GM23338 (cell line): Measurements from ENCODE around the gene MRPS27. TPM values are rescaled to one million over a fixed set of nuclear protein-coding genes. Genes with fewer than 3 reads are reported as not detected.
A peak's percentile ranks its signal among the peaks of the same experiment; 100 is the strongest.

Experiments
- ATAC-seq: fragments of 200-7000 bp; cut with Tn5 transposase; 3 replicates; pipeline ENCODE4 v1.9.1; 2020
- DNase-seq: peaks from one replicate; pipeline ENCODE4 v3.0.0-alpha.2; 2015; ENCODE audit warnings: low spot score
- H2AFZ ChIP-seq: fragments of 200-600 bp; sonication (generic); 2 replicates; pipeline ENCODE4 v1.8.0; 2016; ENCODE audit warnings: antibody characterized with exemption, mild to moderate bottlenecking, moderate library complexity
- H3F3A ChIP-seq: fragments of 200-600 bp; sonication (generic); replicated peaks from 2 replicates; pipeline ENCODE4 v1.8.0; 2017; ENCODE audit warnings: antibody characterized with exemption, mixed run types, low read depth
- H3K27ac ChIP-seq: fragments of 200-600 bp; sonication (generic); 2 replicates; pipeline ENCODE4 v1.6.1; 2016; ENCODE audit warnings: low read depth
- H3K27me3 ChIP-seq: fragments of 200-600 bp; sonication (generic); 2 replicates; pipeline ENCODE4 v1.8.0; 2016; ENCODE audit warnings: mild to moderate bottlenecking, mixed run types, moderate library complexity; ENCODE audit not compliant: insufficient read depth
- H3K36me3 ChIP-seq: fragments of 200-600 bp; sonication (generic); 2 replicates; pipeline ENCODE4 v1.8.0; 2016; ENCODE audit warnings: mild to moderate bottlenecking; ENCODE audit not compliant: insufficient read depth
- H3K4me1 ChIP-seq: fragments of 200-600 bp; sonication (generic); 2 replicates; pipeline ENCODE4 v1.8.0; 2016; ENCODE audit warnings: mild to moderate bottlenecking, moderate library complexity; ENCODE audit not compliant: insufficient read depth
- H3K4me2 ChIP-seq: fragments of 200-600 bp; sonication (generic); 2 replicates; pipeline ENCODE4 v1.7.1; 2017; ENCODE audit warnings: mixed run types
- H3K4me3 ChIP-seq: fragments of 200-600 bp; sonication (generic); 2 replicates; pipeline ENCODE4 v1.6.1; 2016; ENCODE audit warnings: mixed run types
- H3K79me2 ChIP-seq: fragments of 200-600 bp; sonication (generic); replicated peaks from 2 replicates; pipeline ENCODE4 v1.8.0; 2017; ENCODE audit warnings: mild to moderate bottlenecking; ENCODE audit not compliant: insufficient read depth
- H3K9me2 ChIP-seq: fragments of 200-600 bp; sonication (generic); 2 replicates; pipeline ENCODE4 v1.8.0; 2017; ENCODE audit not compliant: insufficient read depth
- H4K20me1 ChIP-seq: fragments of 200-600 bp; sonication (generic); replicated peaks from 2 replicates; pipeline ENCODE4 v1.8.0; 2017; ENCODE audit warnings: mild to moderate bottlenecking; ENCODE audit not compliant: insufficient read depth
- H3K27ac Mint-ChIP-seq: 2 replicates; pipeline ENCODE4 v1.8.0; 2020; ENCODE audit warnings: inconsistent platforms, mild to moderate bottlenecking, moderate library complexity, mixed read lengths
- H3K27me3 Mint-ChIP-seq: 3 replicates; pipeline ENCODE4 v1.8.0; 2022; ENCODE audit warnings: low read depth, mild to moderate bottlenecking, moderate library complexity, mixed read lengths, inconsistent platforms; ENCODE audit not compliant: insufficient read depth, poor library complexity
- H3K36me3 Mint-ChIP-seq: 3 replicates; pipeline ENCODE4 v1.8.0; 2021; ENCODE audit warnings: low read depth, mild to moderate bottlenecking, inconsistent platforms, moderate library complexity, mixed read lengths
- H3K4me1 Mint-ChIP-seq: 3 replicates; pipeline ENCODE4 v1.8.0; 2020; ENCODE audit warnings: mild to moderate bottlenecking, inconsistent platforms, mixed read lengths
- H3K4me3 Mint-ChIP-seq: 3 replicates; pipeline ENCODE4 v1.8.0; 2021; ENCODE audit warnings: moderate library complexity, mild to moderate bottlenecking, inconsistent platforms, mixed read lengths
- H3K9me3 Mint-ChIP-seq: 3 replicates; pipeline ENCODE4 v1.8.0; 2020; ENCODE audit warnings: moderate library complexity, mild to moderate bottlenecking, inconsistent platforms, mixed read lengths
- EZH2 ChIP-seq: fragments of 200-600 bp; sonication (generic); IDR thresholded peaks from one replicate; pipeline ENCODE4 v1.8.0; 2017; ENCODE audit warnings: antibody characterized with exemption, mild to moderate bottlenecking, low read depth; ENCODE audit not compliant: unreplicated experiment
- JUNB ChIP-seq: IDR thresholded peaks from one replicate; pipeline ENCODE4 v1.6.1; 2016; ENCODE audit warnings: antibody characterized with exemption; ENCODE audit not compliant: unreplicated experiment
- POLR2AphosphoS5 ChIP-seq: IDR thresholded peaks from 2 replicates; pipeline ENCODE4 v1.6.1; 2016; ENCODE audit warnings: antibody characterized with exemption, low read depth
- STAT1 ChIP-seq: IDR thresholded peaks from one replicate; pipeline ENCODE4 v1.6.1; 2016; ENCODE audit warnings: antibody characterized with exemption; ENCODE audit not compliant: unreplicated experiment
- ZNF331 ChIP-seq: fragments of 250-450 bp; sonication (Bioruptor Pico); IDR thresholded peaks from 2 replicates; pipeline ENCODE4 v1.5.0; 2020; ENCODE audit warnings: low read depth, mild to moderate bottlenecking, moderate library complexity
- polyA plus RNA-seq: library from polyadenylated mRNA; unstranded; fragments of >200 nt; fragmentation: Nextera tagmentation; extraction: Ambion mirVana; gene quantifications from 2 replicates; pipeline ENCODE4 v1.2.1, GENCODE V29; 2016
- total RNA-seq: library from RNA; depleted of rRNA; stranded (reverse); fragments of >200 nt; shearing (Covaris generic); gene quantifications from 2 replicates; pipeline ENCODE4 v1.2.3, GENCODE V29; 2014
- TF ChIP-seq, protein P1 (sequence below): IDR thresholded peaks from one replicate; pipeline ENCODE4 v1.6.1; 2018; ENCODE audit warnings: antibody characterized with exemption; ENCODE audit not compliant: unreplicated experiment
- TF ChIP-seq, protein P2 (sequence below): fragments of 250-450 bp; sonication (Bioruptor Pico); IDR thresholded peaks from 2 replicates; pipeline ENCODE4 v1.5.0; 2020; ENCODE audit warnings: mild to moderate bottlenecking, moderate library complexity
- TF ChIP-seq, protein P3 (sequence below), 2 experiments: fragments of 200-600 bp in 1 of 2; sonication (generic) in 1 of 2; conservative IDR thresholded peaks; 2 replicates each; pipeline versions ENCODE4 v1.5.1 to v1.6.1; 2016 to 2017; ENCODE audit warnings: antibody characterized with exemption in 2 of 2, low read depth in 2 of 2, mild to moderate bottlenecking in 2 of 2, moderate library complexity in 1 of 2

Gene MRPS27
- total and polyA plus RNA-seq, 2 experiments from 2014 or later, result 53.2 to 141 TPM

DNA sequence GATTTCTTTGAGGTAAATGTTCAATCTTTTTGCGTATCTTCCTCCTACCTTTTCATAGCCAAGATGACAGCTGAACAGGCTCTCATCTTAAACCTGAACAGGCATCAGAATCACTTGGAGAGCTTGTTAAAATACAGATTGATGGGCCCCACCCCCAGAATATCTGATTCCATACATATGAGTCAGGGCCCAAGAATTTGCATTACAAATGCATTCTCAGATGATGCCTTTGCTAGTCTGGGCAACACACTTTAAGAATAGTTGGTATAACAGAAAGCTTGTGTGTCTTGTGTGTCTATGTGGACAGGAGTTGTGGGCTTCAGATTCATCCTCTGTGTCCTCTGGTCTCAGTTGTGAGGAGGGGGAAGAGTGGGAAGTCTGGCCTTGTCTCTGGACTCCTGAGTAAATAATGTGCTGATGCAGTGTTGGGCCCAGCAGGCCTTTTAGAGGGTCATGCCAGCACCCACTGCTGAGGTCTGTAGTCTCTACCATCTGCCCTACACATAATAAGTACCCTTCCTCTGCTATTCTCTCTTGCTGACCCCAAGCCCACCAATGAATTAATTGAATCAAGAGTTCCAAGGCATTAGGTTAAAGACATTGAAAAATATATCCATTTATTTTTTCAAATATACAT lies 43.2 kb upstream of the MRPS27 start:
- peaks cover 31% of the 10 kb centered on the region for H3K36me3 Mint-ChIP-seq
- ATAC-seq (peak; percentile 44; the same call in 2 of the 3 replicates), DNase-seq (peak; percentile 72)
- H3K4me1 ChIP-seq, result peaks cover 14% of the 10 kb centered on the region
- 0 out of 2 replicates have a peak, but pooled peaks cover 5% of the 10 kb centered on the region for H3K36me3 ChIP-seq
- H3K4me3 Mint-ChIP-seq, result no peak overlapping the region; the same call in 2 of the 3 replicates
- H3K9me2 ChIP-seq, result peaks cover 7% of the 10 kb centered on the region; the same call in 1 of the 2 replicates
- H3K27me3 ChIP-seq, result no peaks in the 10 kb centered on the region
- no peak overlapping the region for H3K27ac ChIP-seq
- peaks cover 28% of the 10 kb centered on the region for H3K4me1 Mint-ChIP-seq
- no peak overlapping the region for H2AFZ ChIP-seq
- H4K20me1 ChIP-seq, result no peaks in the 10 kb centered on the region
- H3K79me2 ChIP-seq, result no peaks in the 10 kb centered on the region
- no peaks in the 10 kb centered on the region for H3F3A ChIP-seq
- H3K27me3 Mint-ChIP-seq, result no peaks in the 10 kb centered on the region
- H3K27ac Mint-ChIP-seq, result peak overlapping the region; percentile 83
- no peaks in the 10 kb centered on the region for H3K9me3 Mint-ChIP-seq
- TF ChIP-seq, protein P1, sequence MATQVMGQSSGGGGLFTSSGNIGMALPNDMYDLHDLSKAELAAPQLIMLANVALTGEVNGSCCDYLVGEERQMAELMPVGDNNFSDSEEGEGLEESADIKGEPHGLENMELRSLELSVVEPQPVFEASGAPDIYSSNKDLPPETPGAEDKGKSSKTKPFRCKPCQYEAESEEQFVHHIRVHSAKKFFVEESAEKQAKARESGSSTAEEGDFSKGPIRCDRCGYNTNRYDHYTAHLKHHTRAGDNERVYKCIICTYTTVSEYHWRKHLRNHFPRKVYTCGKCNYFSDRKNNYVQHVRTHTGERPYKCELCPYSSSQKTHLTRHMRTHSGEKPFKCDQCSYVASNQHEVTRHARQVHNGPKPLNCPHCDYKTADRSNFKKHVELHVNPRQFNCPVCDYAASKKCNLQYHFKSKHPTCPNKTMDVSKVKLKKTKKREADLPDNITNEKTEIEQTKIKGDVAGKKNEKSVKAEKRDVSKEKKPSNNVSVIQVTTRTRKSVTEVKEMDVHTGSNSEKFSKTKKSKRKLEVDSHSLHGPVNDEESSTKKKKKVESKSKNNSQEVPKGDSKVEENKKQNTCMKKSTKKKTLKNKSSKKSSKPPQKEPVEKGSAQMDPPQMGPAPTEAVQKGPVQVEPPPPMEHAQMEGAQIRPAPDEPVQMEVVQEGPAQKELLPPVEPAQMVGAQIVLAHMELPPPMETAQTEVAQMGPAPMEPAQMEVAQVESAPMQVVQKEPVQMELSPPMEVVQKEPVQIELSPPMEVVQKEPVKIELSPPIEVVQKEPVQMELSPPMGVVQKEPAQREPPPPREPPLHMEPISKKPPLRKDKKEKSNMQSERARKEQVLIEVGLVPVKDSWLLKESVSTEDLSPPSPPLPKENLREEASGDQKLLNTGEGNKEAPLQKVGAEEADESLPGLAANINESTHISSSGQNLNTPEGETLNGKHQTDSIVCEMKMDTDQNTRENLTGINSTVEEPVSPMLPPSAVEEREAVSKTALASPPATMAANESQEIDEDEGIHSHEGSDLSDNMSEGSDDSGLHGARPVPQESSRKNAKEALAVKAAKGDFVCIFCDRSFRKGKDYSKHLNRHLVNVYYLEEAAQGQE, result no peak
- no peak for TF ChIP-seq JUNB
- TF ChIP-seq ZNF331 (CRISPR knock-in tag), result no peak
- TF ChIP-seq STAT1, result no peak
- no peak for TF ChIP-seq POLR2AphosphoS5
- peak overlapping the region; percentile 4; the same call in 1 of the 2 replicates for H3K4me2 ChIP-seq
- no peak overlapping the region for H3K4me3 ChIP-seq

DNA sequence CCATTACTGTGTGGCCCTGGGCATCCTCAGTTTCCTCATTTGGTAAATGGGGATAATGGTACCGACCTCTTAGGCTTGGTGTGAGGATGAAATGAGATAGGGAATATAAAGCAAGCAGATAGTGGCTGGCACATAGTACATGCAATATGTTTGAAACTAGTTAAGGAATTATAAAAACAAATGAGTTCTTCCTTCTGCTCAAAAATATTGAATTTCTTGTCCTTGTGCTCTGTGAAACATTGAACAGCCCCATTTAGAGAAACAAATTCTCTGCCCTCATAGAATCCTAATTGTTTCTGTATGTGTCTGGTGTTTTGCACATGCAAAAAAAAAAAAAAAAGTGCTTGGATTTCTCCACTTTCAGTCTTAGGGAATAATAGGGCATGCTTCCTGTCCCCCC lies 39.8 kb upstream of the MRPS27 start:
- H3K27me3 ChIP-seq, result no peaks in the 10 kb centered on the region
- H3K4me3 ChIP-seq, result no peak overlapping the region
- no peak overlapping the region for H3K27ac ChIP-seq
- no peaks in the 10 kb centered on the region for H3F3A ChIP-seq
- no peaks in the 10 kb centered on the region for H3K79me2 ChIP-seq
- H3K4me1 Mint-ChIP-seq, result peaks cover 22% of the 10 kb centered on the region
- no peak for DNase-seq
- H3K9me2 ChIP-seq, result peaks cover 7% of the 10 kb centered on the region; the same call in 1 of the 2 replicates
- H3K9me3 Mint-ChIP-seq, result no peaks in the 10 kb centered on the region
- H3K36me3 Mint-ChIP-seq, result peaks cover 34% of the 10 kb centered on the region
- no peaks in the 10 kb centered on the region for H4K20me1 ChIP-seq
- H3K36me3 ChIP-seq, result 0 out of 2 replicates have a peak, but pooled peaks cover 5% of the 10 kb centered on the region
- H3K4me1 ChIP-seq, result peaks cover 14% of the 10 kb centered on the region
- ATAC-seq, result no peak
- peaks cover 1% of the 10 kb centered on the region for H3K27me3 Mint-ChIP-seq
- H2AFZ ChIP-seq, result no peak overlapping the region
- H3K4me3 Mint-ChIP-seq, result no peak overlapping the region
- no peak overlapping the region for H3K4me2 ChIP-seq
- 0 out of 2 replicates have a peak overlapping the region, but pooled peaks have one; percentile 14 for H3K27ac Mint-ChIP-seq
- TF ChIP-seq, protein P2, sequence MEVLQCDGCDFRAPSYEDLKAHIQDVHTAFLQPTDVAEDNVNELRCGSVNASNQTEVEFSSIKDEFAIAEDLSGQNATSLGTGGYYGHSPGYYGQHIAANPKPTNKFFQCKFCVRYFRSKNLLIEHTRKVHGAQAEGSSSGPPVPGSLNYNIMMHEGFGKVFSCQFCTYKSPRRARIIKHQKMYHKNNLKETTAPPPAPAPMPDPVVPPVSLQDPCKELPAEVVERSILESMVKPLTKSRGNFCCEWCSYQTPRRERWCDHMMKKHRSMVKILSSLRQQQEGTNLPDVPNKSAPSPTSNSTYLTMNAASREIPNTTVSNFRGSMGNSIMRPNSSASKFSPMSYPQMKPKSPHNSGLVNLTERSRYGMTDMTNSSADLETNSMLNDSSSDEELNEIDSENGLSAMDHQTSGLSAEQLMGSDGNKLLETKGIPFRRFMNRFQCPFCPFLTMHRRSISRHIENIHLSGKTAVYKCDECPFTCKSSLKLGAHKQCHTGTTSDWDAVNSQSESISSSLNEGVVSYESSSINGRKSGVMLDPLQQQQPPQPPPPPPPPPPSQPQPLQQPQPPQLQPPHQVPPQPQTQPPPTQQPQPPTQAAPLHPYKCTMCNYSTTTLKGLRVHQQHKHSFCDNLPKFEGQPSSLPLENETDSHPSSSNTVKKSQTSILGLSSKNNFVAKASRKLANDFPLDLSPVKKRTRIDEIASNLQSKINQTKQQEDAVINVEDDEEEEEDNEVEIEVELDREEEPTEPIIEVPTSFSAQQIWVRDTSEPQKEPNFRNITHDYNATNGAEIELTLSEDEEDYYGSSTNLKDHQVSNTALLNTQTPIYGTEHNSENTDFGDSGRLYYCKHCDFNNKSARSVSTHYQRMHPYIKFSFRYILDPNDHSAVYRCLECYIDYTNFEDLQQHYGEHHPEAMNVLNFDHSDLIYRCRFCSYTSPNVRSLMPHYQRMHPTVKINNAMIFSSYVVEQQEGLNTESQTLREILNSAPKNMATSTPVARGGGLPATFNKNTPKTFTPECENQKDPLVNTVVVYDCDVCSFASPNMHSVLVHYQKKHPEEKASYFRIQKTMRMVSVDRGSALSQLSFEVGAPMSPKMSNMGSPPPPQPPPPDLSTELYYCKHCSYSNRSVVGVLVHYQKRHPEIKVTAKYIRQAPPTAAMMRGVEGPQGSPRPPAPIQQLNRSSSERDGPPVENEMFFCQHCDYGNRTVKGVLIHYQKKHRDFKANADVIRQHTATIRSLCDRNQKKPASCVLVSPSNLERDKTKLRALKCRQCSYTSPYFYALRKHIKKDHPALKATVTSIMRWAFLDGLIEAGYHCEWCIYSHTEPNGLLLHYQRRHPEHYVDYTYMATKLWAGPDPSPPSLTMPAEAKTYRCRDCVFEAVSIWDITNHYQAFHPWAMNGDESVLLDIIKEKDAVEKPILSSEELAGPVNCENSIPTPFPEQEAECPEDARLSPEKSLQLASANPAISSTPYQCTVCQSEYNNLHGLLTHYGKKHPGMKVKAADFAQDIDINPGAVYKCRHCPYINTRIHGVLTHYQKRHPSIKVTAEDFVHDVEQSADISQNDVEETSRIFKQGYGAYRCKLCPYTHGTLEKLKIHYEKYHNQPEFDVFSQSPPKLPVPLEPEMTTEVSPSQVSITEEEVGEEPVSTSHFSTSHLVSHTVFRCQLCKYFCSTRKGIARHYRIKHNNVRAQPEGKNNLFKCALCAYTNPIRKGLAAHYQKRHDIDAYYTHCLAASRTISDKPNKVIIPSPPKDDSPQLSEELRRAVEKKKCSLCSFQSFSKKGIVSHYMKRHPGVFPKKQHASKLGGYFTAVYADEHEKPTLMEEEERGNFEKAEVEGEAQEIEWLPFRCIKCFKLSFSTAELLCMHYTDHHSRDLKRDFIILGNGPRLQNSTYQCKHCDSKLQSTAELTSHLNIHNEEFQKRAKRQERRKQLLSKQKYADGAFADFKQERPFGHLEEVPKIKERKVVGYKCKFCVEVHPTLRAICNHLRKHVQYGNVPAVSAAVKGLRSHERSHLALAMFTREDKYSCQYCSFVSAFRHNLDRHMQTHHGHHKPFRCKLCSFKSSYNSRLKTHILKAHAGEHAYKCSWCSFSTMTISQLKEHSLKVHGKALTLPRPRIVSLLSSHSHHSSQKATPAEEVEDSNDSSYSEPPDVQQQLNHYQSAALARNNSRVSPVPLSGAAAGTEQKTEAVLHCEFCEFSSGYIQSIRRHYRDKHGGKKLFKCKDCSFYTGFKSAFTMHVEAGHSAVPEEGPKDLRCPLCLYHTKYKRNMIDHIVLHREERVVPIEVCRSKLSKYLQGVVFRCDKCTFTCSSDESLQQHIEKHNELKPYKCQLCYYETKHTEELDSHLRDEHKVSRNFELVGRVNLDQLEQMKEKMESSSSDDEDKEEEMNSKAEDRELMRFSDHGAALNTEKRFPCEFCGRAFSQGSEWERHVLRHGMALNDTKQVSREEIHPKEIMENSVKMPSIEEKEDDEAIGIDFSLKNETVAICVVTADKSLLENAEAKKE (CRISPR knock-in tag), result no peak
- TF ChIP-seq EZH2, result no peak
- TF ChIP-seq, protein P3, sequence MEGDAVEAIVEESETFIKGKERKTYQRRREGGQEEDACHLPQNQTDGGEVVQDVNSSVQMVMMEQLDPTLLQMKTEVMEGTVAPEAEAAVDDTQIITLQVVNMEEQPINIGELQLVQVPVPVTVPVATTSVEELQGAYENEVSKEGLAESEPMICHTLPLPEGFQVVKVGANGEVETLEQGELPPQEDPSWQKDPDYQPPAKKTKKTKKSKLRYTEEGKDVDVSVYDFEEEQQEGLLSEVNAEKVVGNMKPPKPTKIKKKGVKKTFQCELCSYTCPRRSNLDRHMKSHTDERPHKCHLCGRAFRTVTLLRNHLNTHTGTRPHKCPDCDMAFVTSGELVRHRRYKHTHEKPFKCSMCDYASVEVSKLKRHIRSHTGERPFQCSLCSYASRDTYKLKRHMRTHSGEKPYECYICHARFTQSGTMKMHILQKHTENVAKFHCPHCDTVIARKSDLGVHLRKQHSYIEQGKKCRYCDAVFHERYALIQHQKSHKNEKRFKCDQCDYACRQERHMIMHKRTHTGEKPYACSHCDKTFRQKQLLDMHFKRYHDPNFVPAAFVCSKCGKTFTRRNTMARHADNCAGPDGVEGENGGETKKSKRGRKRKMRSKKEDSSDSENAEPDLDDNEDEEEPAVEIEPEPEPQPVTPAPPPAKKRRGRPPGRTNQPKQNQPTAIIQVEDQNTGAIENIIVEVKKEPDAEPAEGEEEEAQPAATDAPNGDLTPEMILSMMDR (conservative IDR thresholded peaks at IDR 0.05; ENCODE audit: low read depth in 2 of 2), result no peak
